Activated CD8-positive, alpha-beta T cell treated with anti-CD3 and anti-CD28 coated beads for 36 hours (primary cell): Measurements from ENCODE around the gene XPA. TPM values are rescaled to one million over a fixed set of nuclear protein-coding genes. Genes with fewer than 3 reads are reported as not detected.

Source experiments
- ATAC-seq: fragments of 200-7000 bp; cut with Tn5 transposase; one replicate; pipeline ENCODE4 v1.10.0; 2021; ENCODE audit warnings: mild to moderate bottlenecking, moderate library complexity
- CTCF ChIA-PET: fragments of 350-600 bp; sonication (Branson Sonifier 250); formaldehyde crosslinking; loops from one replicate; lab custom pipeline; 2021; ENCODE audit warnings: antibody characterized with exemption; lab: Charles Lee
- POLR2A ChIA-PET: fragments of 350-600 bp; sonication (Branson Sonifier 250); formaldehyde crosslinking; loops from one replicate; lab custom pipeline; 2021; ENCODE audit warnings: antibody characterized with exemption; lab: Charles Lee
- DNase-seq: peaks from one replicate; pipeline ENCODE4 v3.0.0-alpha.2; 2020
- H3K27ac Mint-ChIP-seq: one replicate; pipeline ENCODE4 v1.8.0; 2021; ENCODE audit warnings: mild to moderate bottlenecking, mixed read lengths
- H3K27me3 Mint-ChIP-seq: one replicate; pipeline ENCODE4 v1.8.0; 2021; ENCODE audit warnings: mixed read lengths
- H3K36me3 Mint-ChIP-seq: one replicate; pipeline ENCODE4 v1.8.0; 2021; ENCODE audit warnings: low read depth, mixed read lengths
- H3K4me1 Mint-ChIP-seq: one replicate; pipeline ENCODE4 v1.8.0; 2021; ENCODE audit warnings: low read depth, mixed read lengths
- H3K4me3 Mint-ChIP-seq: one replicate; pipeline ENCODE4 v1.8.0; 2021; ENCODE audit warnings: mild to moderate bottlenecking, moderate library complexity, mixed read lengths
- H3K9me3 Mint-ChIP-seq: one replicate; pipeline ENCODE4 v1.8.0; 2021; ENCODE audit warnings: mixed read lengths
- intact Hi-C: fragments of 100-400 bp; cut with micrococcal nuclease; formaldehyde crosslinking; loops from one replicate; pipeline ENCODE4 v1.10.0; 2022
- total RNA-seq, 2 experiments: library from RNA; stranded (reverse); gene quantifications; one replicate each; pipeline ENCODE4 v1.2.3, GENCODE V29; 2021
- TF ChIP-seq, protein P1 (sequence below): fragments of 200-600 bp; IDR thresholded peaks from one replicate; pipeline ENCODE4 v1.8.0; 2022; ENCODE audit warnings: antibody characterized with exemption, mild to moderate bottlenecking

Gene XPA
- total RNA-seq, 2 experiments from 2014 or later = 9.8 to 10.9 TPM

DNA sequence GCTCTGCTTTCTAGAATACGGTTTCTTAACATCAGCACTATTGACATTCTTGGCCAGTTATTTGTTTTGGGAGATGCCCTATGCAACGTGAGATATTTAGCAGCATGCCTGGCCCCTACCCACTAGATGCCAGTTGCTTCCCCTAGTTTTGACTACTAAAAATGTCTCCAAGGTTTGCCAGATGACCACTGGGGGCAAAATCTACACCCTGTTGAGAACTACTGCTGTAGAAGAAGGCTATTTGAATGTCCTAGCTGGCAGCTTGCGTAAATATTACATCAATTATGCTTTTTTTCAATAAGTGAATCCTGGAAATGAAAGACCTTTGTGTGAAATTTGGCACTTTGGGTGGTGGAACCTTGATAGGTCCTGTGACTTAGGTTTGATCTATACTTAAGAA is 58.5 kb downstream of the XPA start:
- no peak overlapping the region for H3K27ac Mint-ChIP-seq
- H3K9me3 Mint-ChIP-seq = no peaks in the 10 kb centered on the region
- TF ChIP-seq, protein P1, sequence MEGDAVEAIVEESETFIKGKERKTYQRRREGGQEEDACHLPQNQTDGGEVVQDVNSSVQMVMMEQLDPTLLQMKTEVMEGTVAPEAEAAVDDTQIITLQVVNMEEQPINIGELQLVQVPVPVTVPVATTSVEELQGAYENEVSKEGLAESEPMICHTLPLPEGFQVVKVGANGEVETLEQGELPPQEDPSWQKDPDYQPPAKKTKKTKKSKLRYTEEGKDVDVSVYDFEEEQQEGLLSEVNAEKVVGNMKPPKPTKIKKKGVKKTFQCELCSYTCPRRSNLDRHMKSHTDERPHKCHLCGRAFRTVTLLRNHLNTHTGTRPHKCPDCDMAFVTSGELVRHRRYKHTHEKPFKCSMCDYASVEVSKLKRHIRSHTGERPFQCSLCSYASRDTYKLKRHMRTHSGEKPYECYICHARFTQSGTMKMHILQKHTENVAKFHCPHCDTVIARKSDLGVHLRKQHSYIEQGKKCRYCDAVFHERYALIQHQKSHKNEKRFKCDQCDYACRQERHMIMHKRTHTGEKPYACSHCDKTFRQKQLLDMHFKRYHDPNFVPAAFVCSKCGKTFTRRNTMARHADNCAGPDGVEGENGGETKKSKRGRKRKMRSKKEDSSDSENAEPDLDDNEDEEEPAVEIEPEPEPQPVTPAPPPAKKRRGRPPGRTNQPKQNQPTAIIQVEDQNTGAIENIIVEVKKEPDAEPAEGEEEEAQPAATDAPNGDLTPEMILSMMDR = peak; percentile 17
- peaks cover 48% of the 10 kb centered on the region for H3K4me1 Mint-ChIP-seq
- POLR2A ChIA-PET = interaction anchor here (0.8 to 1.0 kb wide), 2 partner anchors 21 to 263 kb away, joined by 3 read pairs; no protein-coding TSS in a partner anchor
- ATAC-seq (no peak), DNase-seq (no peak)
- CTCF ChIA-PET = interaction anchor here (0.6 to 1.2 kb wide), 8 partner anchors 9 to 171 kb away, joined by 3 to 5 read pairs (median 3); no protein-coding TSS in a partner anchor
- no peak overlapping the region for H3K4me3 Mint-ChIP-seq
- no peaks in the 10 kb centered on the region for H3K27me3 Mint-ChIP-seq
- peaks cover 35% of the 10 kb centered on the region for H3K36me3 Mint-ChIP-seq
- intact Hi-C loops = no loop called here

DNA sequence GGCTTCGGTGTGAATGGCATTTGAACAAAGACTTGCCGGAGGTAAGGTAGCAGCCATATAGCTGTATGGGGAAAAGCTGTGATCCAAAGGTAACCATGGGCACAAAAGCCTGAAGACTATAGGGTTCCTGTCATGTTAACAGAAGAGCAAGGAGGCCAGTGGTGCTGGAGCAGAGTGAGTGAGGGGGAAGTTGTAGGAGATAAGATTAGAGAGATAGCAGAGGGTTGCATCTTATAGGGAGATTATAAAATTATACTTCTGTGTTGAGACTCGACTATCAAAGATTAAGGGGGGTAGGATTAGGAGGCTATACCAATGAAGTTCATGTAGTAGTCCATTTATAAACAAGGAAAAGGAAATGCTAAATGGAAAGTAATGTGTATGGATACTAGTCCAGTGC is 60.2 kb downstream of the XPA start:
- TF ChIP-seq, protein P1 = no peak
- H3K9me3 Mint-ChIP-seq = no peaks in the 10 kb centered on the region
- no peaks in the 10 kb centered on the region for H3K27me3 Mint-ChIP-seq
- ChIA-PET POLR2A (interaction anchor here (1.2 to 1.3 kb wide), 2 partner anchors 9 to 555 kb away, joined by 3 to 4 read pairs; partner anchors contain the start of gene CORO2A), CTCF (interaction anchor here (0.9 to 1.0 kb wide), 2 partner anchors 35 to 398 kb away, joined by 3 to 4 read pairs; no protein-coding TSS in a partner anchor)
- no peak overlapping the region for H3K27ac Mint-ChIP-seq
- intact Hi-C loops = no loop called here
- peaks cover 51% of the 10 kb centered on the region for H3K4me1 Mint-ChIP-seq
- DNase-seq = no peak
- H3K36me3 Mint-ChIP-seq = peaks cover 30% of the 10 kb centered on the region
- peak overlapping the region; percentile 13 for H3K4me3 Mint-ChIP-seq
- no peak for ATAC-seq

DNA sequence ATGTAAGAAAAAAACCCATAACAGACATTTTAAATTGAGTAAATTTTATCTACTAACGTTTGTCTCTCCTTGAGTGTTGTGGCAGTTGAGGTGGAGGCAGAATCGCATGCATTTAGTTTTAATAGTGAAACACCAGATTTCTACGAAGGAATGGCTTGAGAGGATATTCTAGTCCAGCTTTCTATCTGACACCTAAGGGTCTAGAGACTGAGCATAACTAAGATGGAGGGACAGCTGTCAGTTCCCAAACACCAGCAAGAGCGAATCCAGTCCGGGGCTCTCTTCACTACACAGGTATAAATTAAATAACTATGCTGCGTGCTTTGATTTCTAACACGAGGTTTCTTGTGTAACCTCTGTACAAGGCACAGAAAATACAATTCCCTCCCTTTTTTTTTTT is 62.1 kb downstream of the XPA start:
- no peaks in the 10 kb centered on the region for H3K9me3 Mint-ChIP-seq
- TF ChIP-seq, protein P1 = no peak
- H3K4me3 Mint-ChIP-seq = peak overlapping the region; percentile 98
- H3K27me3 Mint-ChIP-seq = no peaks in the 10 kb centered on the region
- no peak for DNase-seq
- H3K4me1 Mint-ChIP-seq = peaks cover 49% of the 10 kb centered on the region
- POLR2A ChIA-PET = interaction anchor here (2.2 kb wide), 1 partner anchor 26 kb away, joined by 8 read pairs; no protein-coding TSS in a partner anchor
- peak overlapping the region; percentile 99 for H3K27ac Mint-ChIP-seq
- CTCF ChIA-PET = interaction anchor here (3.1 kb wide), 1 partner anchor 37 kb away, joined by 14 read pairs; no protein-coding TSS in a partner anchor
- peaks cover 19% of the 10 kb centered on the region for H3K36me3 Mint-ChIP-seq
- intact Hi-C loops = no loop called here
- no peak for ATAC-seq

DNA sequence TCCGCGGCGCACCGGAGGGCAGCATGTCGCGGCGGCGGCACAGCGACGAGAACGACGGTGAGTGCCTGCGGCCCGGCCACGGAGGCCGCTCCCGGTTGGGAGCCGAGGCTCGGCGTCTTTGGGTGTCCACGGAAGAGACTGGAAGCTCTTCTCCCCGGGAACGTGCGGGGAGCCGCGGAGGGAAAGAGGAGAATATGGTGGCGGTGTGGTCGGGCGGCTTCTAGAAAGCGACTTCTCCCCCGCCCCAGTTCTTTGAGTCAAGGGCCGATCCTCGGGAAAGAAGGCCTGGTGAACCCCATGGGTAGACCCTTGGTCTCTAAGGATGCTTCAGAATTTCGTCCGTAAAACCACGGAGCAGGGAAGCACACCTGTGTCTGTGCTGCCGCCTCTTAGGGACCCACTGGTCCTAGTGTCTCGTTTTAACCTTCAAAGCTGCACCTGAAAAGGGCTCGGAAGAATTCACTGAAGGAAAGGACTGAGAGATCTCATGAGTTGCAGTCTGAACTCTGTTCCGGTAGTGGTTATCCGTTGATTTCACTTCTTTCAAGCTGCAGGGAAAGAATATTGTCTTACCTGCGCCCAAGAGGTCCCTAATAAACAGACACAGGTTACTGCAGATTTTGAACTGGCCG is 63.2 kb downstream of the XPA start:
- peaks cover 51% of the 10 kb centered on the region for H3K4me1 Mint-ChIP-seq
- CTCF ChIA-PET = interaction anchor here (1.0 to 7.7 kb wide), 7 partner anchors 9 to 257 kb away, joined by 3 to 81 read pairs (median 6); partner anchors contain the start of gene TDRD7
- TF ChIP-seq, protein P1 = no peak
- peaks cover 19% of the 10 kb centered on the region for H3K36me3 Mint-ChIP-seq
- no peaks in the 10 kb centered on the region for H3K27me3 Mint-ChIP-seq
- H3K4me3 Mint-ChIP-seq = peak overlapping the region; percentile 98
- H3K9me3 Mint-ChIP-seq = no peaks in the 10 kb centered on the region
- intact Hi-C loops = no loop called here
- ATAC-seq = no peak
- POLR2A ChIA-PET = interaction anchor here (0.6 to 2.7 kb wide), 13 partner anchors 9 to 369 kb away, joined by 3 to 15 read pairs (median 4); partner anchors contain the start of gene XPA
- DNase-seq = no peak
- H3K27ac Mint-ChIP-seq = peak overlapping the region; percentile 99
